NCI-H2227 (cell line): ENCODE measurements around the gene BTBD9.

Experiments
- DNase-seq: peaks from one replicate; lab custom pipeline; 2025; ENCODE audit not compliant: unreplicated experiment; lab: John Stamatoyannopoulos, UW

Gene BTBD9

DNA sequence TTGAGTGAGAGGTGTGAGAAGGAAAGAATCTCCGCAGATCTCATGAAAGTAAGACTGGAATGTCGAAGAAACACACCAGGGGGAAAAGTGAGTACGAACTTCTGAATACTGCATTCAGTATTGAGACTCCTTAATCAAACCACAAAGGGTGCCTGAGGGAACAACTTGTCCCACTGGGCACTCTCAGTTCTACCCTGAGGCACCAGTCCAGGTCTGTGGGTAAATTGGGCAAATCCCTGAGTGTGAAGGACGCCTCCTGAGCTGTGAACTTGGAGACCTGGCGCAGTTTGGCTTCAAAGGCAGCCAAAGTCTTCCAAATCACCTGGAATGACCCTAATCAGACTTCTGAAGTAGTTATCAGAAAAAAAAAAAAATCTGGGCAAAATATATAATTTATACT, 329.7 kb downstream of the BTBD9 start:
- DNase-seq: no peak

DNA sequence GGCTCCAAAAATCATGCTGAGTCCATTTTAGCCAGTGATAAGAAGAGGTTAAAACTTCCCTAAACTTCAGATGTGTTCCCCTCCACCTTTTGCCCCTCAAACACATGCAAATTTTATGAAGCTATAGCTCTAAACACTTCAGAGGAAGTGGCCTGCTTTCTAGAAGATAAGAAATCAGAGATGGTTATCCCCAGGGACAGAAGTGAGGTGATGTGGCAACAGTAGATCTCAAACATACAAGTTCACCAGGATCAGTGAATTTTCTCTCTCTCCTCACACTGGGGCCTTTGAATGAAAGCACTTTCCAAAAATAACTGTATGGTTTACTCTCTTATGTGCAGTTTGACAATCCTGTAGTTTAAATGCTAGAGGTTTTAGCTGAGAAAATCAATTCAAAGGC, 332.0 kb downstream of the BTBD9 start:
- no peak for DNase-seq

GRCh38 chr6:38306931-38307330, 332.8 kb downstream of the BTBD9 start:
- DNase-seq: no peak

GRCh38 chr6:38305995-38306681, 333.6 kb downstream of the BTBD9 start:
- DNase-seq: no peak

- DNase-seq: no peak
Observed at GRCh38 chr6:38302838-38303237, 336.9 kb downstream of the BTBD9 start.

- no peak for DNase-seq
Observed at GRCh38 chr6:38302081-38302480, 337.6 kb downstream of the BTBD9 start.

DNA sequence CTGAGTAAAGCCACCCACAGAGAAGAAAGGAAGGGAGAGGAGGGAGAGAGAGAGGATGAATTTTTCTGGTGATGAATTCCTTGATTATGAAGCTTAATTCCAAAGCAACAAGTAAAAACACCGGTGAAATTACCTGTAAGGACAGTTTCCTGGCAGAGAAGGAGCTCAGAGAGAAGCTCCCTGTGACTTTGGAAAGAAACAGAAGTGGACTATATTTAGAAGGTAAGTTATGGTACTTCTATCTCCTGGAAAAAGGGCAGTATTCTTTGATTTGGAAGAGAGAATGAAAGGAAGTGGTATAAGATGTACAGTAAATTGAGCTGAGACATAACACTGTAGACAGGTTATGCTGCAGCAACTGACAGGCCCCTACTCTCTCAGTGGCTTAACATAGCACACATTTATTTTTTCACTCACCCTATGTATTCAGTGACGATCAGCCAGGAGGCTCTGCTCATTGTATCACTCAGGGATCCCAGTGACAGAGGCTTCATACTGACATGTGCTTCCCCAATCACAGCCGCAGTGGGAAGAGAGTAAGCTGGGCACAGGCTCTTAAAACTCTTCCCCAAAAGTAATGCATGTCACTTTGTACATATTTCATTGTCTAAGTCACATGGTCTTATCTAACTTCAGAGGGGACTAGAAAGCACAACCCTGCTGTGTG, 349.5 kb downstream of the BTBD9 start:
- DNase-seq: no peak

DNA sequence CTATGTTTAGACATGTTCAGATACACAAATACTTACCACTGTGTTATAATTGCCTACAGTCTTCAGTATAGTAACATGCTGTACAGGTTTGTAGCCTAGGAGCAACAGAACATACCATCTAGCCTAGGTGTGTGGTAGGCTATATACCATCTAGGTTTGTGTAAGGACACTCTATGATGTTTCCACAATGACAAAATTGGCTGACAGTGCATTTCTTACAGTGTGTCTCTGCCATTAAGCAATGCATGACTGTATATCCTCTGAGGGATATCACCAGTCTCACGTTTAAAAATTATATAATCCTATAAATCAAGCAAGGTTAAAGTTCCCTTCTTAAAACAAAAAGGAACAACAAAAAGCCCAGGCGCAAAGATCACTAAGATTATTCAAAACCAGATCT, 352.2 kb downstream of the BTBD9 start:
- DNase-seq: no peak

GRCh38 chr6:38284802-38285394, 354.8 kb downstream of the BTBD9 start:
- no peak for DNase-seq

DNA sequence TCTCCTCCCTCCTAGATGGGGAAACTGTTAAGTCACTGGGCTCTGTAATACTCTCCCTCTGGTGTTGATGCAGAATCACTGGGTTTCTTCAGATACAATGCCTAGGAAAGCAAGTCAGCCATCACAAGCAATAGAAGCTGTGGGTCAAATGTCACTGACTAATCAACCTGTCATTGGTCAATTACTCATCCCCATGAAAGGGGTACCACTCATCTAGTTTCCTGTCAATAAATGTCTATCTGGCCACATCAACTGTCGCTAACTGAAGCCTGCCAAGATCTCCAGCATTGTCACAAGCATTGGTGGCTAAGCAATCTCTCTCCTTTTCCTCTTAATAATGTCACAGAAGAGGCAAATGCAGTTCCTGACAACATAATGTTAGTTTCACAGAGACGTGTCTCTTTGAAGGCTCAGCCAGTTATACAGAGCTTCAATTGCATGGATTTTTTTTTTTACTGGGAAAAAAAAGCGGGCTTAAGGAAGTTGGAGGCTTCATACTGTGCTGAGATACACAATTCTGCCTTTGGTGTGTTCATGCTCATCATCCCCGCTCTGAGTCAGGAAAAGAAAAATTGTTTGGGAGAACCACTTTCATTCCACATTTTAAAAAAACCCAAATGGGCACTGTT, 355.9 kb downstream of the BTBD9 start:
- no peak for DNase-seq

DNA sequence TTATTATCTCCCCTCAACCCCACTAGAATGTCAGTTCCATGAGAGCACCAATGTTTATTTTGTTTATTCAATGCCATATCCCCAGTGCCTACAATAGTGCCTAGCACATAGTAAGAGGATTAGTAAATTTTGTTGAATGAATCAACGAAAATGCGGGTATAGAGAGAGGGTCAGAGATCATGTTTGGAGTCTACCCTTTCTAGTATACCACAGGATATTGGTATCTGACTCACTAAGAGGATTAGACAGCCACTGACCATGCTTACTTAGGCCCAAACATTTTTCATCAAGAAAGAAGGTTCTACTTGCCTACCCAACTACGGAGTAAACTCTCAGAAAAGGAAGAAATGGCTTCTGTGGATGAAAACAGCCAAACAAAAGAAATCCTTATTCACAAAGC, 356.8 kb downstream of the BTBD9 start:
- no peak for DNase-seq

GRCh38 chr6:38281126-38281525, 358.6 kb downstream of the BTBD9 start:
- DNase-seq: no peak

DNA sequence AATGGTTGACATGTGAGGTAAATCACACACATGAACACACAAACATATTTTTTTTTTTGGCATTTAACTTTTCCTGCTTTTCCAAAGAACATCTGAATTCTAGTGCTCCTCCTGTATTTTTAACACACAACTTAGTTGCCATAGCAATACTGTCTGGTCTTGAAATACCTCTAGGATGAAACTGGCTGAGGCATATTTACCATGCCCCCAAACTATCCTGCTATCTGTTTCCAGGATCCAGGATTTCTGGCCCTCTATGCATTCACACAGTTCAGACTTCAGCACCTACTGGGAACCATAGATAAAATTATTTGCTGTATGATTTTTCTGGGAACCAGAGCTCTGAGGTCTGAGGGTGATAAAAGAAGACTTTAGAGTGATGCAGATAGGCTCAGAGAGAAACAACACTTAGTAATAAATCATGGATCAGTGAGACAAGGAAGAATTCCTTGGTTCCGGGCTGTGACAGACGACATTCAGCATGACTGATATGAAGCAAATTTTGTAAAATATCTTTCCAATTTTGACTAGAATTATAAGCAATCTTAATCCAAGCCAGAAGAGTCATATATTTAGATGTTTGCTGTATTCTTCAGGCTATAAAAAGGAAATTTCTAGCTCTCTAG, 359.7 kb downstream of the BTBD9 start:
- no peak for DNase-seq

GRCh38 chr6:38279423-38279822, 360.3 kb downstream of the BTBD9 start:
- DNase-seq: no peak

- no peak for DNase-seq
Observed at GRCh38 chr6:38273325-38273724, 366.4 kb downstream of the BTBD9 start.

- DNase-seq: no peak
Observed at GRCh38 chr6:38272222-38272621, 367.5 kb downstream of the BTBD9 start.

DNA sequence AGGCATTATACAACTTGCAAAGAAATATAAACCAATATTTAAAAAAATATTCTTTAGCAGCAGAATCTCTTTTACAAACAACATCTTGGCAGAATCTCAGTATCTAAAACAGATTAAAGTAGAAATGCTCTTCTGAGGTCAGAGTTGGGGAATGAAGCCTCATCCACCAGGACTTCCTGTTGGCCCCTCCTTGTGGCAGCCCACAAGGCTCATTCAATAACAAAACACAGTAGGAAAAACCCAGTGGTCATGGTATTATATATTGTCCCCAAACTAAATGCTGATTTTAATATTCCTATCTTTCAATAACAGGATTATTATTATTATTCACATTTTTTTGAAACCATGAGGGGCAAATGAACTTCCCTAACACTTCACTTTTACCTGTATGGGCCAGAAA, 368.6 kb downstream of the BTBD9 start:
- DNase-seq: no peak

- DNase-seq: no peak
Observed at GRCh38 chr6:38270367-38270766, 369.4 kb downstream of the BTBD9 start.

DNA sequence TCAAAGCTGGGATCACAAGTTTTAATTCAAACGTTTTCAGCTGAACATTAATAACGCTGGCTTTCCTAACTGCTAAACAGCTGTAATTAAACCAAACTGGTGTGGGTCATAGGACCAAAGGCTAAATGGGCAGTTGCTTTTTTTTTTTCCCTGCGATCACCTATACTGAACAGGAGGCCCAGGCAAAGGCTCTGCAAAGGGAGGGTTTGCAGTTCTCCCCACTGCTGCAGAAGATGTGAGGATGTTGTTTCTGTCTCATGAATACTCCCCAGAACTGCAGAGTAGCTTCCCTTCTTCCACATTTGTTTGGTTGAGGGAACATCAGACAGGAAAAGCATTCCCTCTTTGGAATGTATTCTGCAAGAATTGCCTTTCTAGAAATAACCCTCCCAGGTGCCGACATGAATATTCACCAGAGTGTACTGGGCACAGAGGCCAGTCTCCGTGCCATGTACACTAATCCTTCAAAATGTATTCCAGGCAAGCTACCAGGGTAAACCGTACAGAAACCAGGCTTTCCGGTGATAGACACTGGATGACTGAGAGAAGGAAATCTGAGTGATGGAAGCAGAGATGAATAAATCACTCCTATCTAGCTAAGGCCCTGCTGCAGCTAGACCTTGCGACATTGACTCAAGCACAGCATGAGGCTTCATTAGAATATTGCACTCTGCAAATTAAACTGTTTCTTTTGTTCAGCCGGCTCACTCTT, 370.1 kb downstream of the BTBD9 start:
- DNase-seq: no peak

- DNase-seq: no peak
Observed at GRCh38 chr6:38268342-38268741, 371.4 kb downstream of the BTBD9 start.

GRCh38 chr6:38266921-38267354, 372.8 kb downstream of the BTBD9 start:
- no peak for DNase-seq
